ENCODE measurements around the gene HYI.
"Not testable (repeated sequence)": the region's sequence is repeated elsewhere in the genome, so short reads cannot be mapped to it uniquely, and the experiment has no call there.

GRCh38 chr1:43501806-43502205 is 48.1 kb upstream of the HYI start:
- not testable (repeated sequence) for TF ChIP-seq POLR2A (IDR thresholded peaks at IDR 0.05; ENCODE audit: low read length); GATA1 (IDR thresholded peaks at IDR 0.05; ENCODE audit: low read depth, low read length)
